Measurements from ENCODE around the gene GGACT.
"Not testable (repeated sequence)": the region's sequence is repeated elsewhere in the genome, so short reads cannot be mapped to it uniquely, and the experiment has no call there.

GGACT gene

GRCh38 chr13:100588331-100589177 is at the start of gene GGACT:
TSS of gene GGACT (minus strand) at chr13:100588789. CDS start at chr13:100532591, 56,198 bp downstream.
- Mint-ChIP-seq H3K4me1 (ENCODE audit: low read depth) (peaks cover 49% of the 10 kb centered on the region), H3K36me3 (ENCODE audit: low read depth) (peaks cover 7% of the 10 kb centered on the region), H3K27me3 (ENCODE audit: low read depth) (no peaks in the 10 kb centered on the region), H3K9me3 (peaks cover 4% of the 10 kb centered on the region), H3K4me3 (peak within 1 kb of the TSS; percentile 83), H3K27ac (peak within 1 kb of the TSS; percentile 88)

GRCh38 chr13:100637796-100638195 is 49.2 kb upstream of the GGACT start:
- H3K36me3 Mint-ChIP-seq (ENCODE audit: low read depth) = peaks cover 24% of the 10 kb centered on the region
- no peaks in the 10 kb centered on the region for H3K9me3 Mint-ChIP-seq
- no peak overlapping the region for H3K27ac Mint-ChIP-seq
- no peaks in the 10 kb centered on the region for H3K4me1 Mint-ChIP-seq (ENCODE audit: low read depth)
- H3K4me3 Mint-ChIP-seq = no peak overlapping the region
- no peaks in the 10 kb centered on the region for H3K27me3 Mint-ChIP-seq (ENCODE audit: low read depth)

GRCh38 chr13:100637380-100637779 is 48.8 kb upstream of the GGACT start:
- Mint-ChIP-seq H3K36me3 (ENCODE audit: low read depth) (peaks cover 24% of the 10 kb centered on the region), H3K4me3 (no peak overlapping the region), H3K4me1 (ENCODE audit: low read depth) (no peaks in the 10 kb centered on the region), H3K27ac (no peak overlapping the region), H3K27me3 (ENCODE audit: low read depth) (no peaks in the 10 kb centered on the region), H3K9me3 (no peaks in the 10 kb centered on the region)

- Mint-ChIP-seq H3K9me3 (no peaks in the 10 kb centered on the region), H3K27ac (no peak overlapping the region)
Measured at GRCh38 chr13:100636441-100636840, 47.9 kb upstream of the GGACT start.

GRCh38 chr13:100636004-100636403 is 47.4 kb upstream of the GGACT start:
- Mint-ChIP-seq H3K4me3 (no peak overlapping the region), H3K4me1 (ENCODE audit: low read depth) (peaks cover 2% of the 10 kb centered on the region), H3K9me3 (no peaks in the 10 kb centered on the region), H3K27ac (no peak overlapping the region), H3K27me3 (ENCODE audit: low read depth) (no peaks in the 10 kb centered on the region), H3K36me3 (ENCODE audit: low read depth) (peaks cover 18% of the 10 kb centered on the region)

More at GRCh38 chr13:100636441-100636840, 47.9 kb upstream of the GGACT start:
- Mint-ChIP-seq H3K4me3 (no peak overlapping the region), H3K27me3 (ENCODE audit: low read depth) (no peaks in the 10 kb centered on the region), H3K4me1 (ENCODE audit: low read depth) (peaks cover 2% of the 10 kb centered on the region), H3K36me3 (ENCODE audit: low read depth) (peaks cover 22% of the 10 kb centered on the region)

- Mint-ChIP-seq H3K4me1 (ENCODE audit: low read depth) (peaks cover 2% of the 10 kb centered on the region), H3K27ac (no peak overlapping the region), H3K4me3 (no peak overlapping the region), H3K27me3 (ENCODE audit: low read depth) (no peaks in the 10 kb centered on the region), H3K36me3 (ENCODE audit: low read depth) (peaks cover 23% of the 10 kb centered on the region), H3K9me3 (no peaks in the 10 kb centered on the region)
Measured at GRCh38 chr13:100634696-100635095, 46.1 kb upstream of the GGACT start.

- Mint-ChIP-seq H3K4me1 (ENCODE audit: low read depth) (peaks cover 4% of the 10 kb centered on the region), H3K9me3 (no peaks in the 10 kb centered on the region), H3K4me3 (no peak overlapping the region), H3K36me3 (ENCODE audit: low read depth) (peaks cover 32% of the 10 kb centered on the region), H3K27ac (no peak overlapping the region), H3K27me3 (ENCODE audit: low read depth) (no peaks in the 10 kb centered on the region)
Measured at GRCh38 chr13:100633461-100633860, 44.9 kb upstream of the GGACT start.

- H3K36me3 Mint-ChIP-seq (ENCODE audit: low read depth) = peaks cover 43% of the 10 kb centered on the region
- no peak overlapping the region for H3K27ac Mint-ChIP-seq
- no peaks in the 10 kb centered on the region for H3K9me3 Mint-ChIP-seq
- H3K4me1 Mint-ChIP-seq (ENCODE audit: low read depth) = peaks cover 4% of the 10 kb centered on the region
- no peak overlapping the region for H3K4me3 Mint-ChIP-seq
- no peaks in the 10 kb centered on the region for H3K27me3 Mint-ChIP-seq (ENCODE audit: low read depth)
Measured at GRCh38 chr13:100630555-100630954, 42.0 kb upstream of the GGACT start.

- H3K27me3 Mint-ChIP-seq (ENCODE audit: low read depth) = no peaks in the 10 kb centered on the region
Measured at GRCh38 chr13:100627120-100627519, 38.5 kb upstream of the GGACT start.

GRCh38 chr13:100625447-100625846 is 36.9 kb upstream of the GGACT start:
- H3K36me3 Mint-ChIP-seq (ENCODE audit: low read depth) = peaks cover 61% of the 10 kb centered on the region
- H3K9me3 Mint-ChIP-seq = no peaks in the 10 kb centered on the region
- H3K27ac Mint-ChIP-seq = no peak overlapping the region
- H3K27me3 Mint-ChIP-seq (ENCODE audit: low read depth) = no peaks in the 10 kb centered on the region
- H3K4me3 Mint-ChIP-seq = no peak overlapping the region
- H3K4me1 Mint-ChIP-seq (ENCODE audit: low read depth) = peaks cover 6% of the 10 kb centered on the region

More at GRCh38 chr13:100627120-100627519, 38.5 kb upstream of the GGACT start:
- H3K36me3 Mint-ChIP-seq (ENCODE audit: low read depth) = peaks cover 54% of the 10 kb centered on the region
- no peak overlapping the region for H3K4me3 Mint-ChIP-seq
- peaks cover 4% of the 10 kb centered on the region for H3K4me1 Mint-ChIP-seq (ENCODE audit: low read depth)
- no peak overlapping the region for H3K27ac Mint-ChIP-seq
- no peaks in the 10 kb centered on the region for H3K9me3 Mint-ChIP-seq

- Mint-ChIP-seq H3K4me3 (no peak overlapping the region), H3K27ac (no peak overlapping the region), H3K9me3 (peaks cover 8% of the 10 kb centered on the region), H3K36me3 (ENCODE audit: low read depth) (peaks cover 39% of the 10 kb centered on the region), H3K27me3 (ENCODE audit: low read depth) (no peaks in the 10 kb centered on the region), H3K4me1 (ENCODE audit: low read depth) (peaks cover 10% of the 10 kb centered on the region)
Measured at GRCh38 chr13:100620792-100621191, 32.2 kb upstream of the GGACT start.

- Mint-ChIP-seq H3K36me3 (ENCODE audit: low read depth) (peaks cover 37% of the 10 kb centered on the region), H3K27me3 (ENCODE audit: low read depth) (no peaks in the 10 kb centered on the region), H3K9me3 (peaks cover 8% of the 10 kb centered on the region), H3K27ac (peak overlapping the region; percentile 13), H3K4me1 (ENCODE audit: low read depth) (peaks cover 10% of the 10 kb centered on the region), H3K4me3 (no peak overlapping the region)
Measured at GRCh38 chr13:100619940-100620339, 31.4 kb upstream of the GGACT start.

- H3K36me3 Mint-ChIP-seq (ENCODE audit: low read depth) = peaks cover 29% of the 10 kb centered on the region
- H3K4me1 Mint-ChIP-seq (ENCODE audit: low read depth) = peaks cover 10% of the 10 kb centered on the region
- H3K27ac Mint-ChIP-seq; H3K4me3 Mint-ChIP-seq; H3K9me3 Mint-ChIP-seq; H3K27me3 Mint-ChIP-seq (ENCODE audit: low read depth): not testable (repeated sequence)
Measured at GRCh38 chr13:100618897-100619296, 30.3 kb upstream of the GGACT start.

- Mint-ChIP-seq H3K9me3 (peaks cover 8% of the 10 kb centered on the region), H3K36me3 (ENCODE audit: low read depth) (peaks cover 20% of the 10 kb centered on the region), H3K27ac (no peak overlapping the region), H3K4me1 (ENCODE audit: low read depth) (peaks cover 27% of the 10 kb centered on the region), H3K4me3 (no peak overlapping the region), H3K27me3 (ENCODE audit: low read depth) (no peaks in the 10 kb centered on the region)
Measured at GRCh38 chr13:100613031-100613430, 24.4 kb upstream of the GGACT start.

- Mint-ChIP-seq H3K4me1 (ENCODE audit: low read depth) (peaks cover 30% of the 10 kb centered on the region), H3K4me3 (no peak overlapping the region), H3K9me3 (peaks cover 2% of the 10 kb centered on the region), H3K27ac (no peak overlapping the region), H3K36me3 (ENCODE audit: low read depth) (peaks cover 31% of the 10 kb centered on the region), H3K27me3 (ENCODE audit: low read depth) (no peaks in the 10 kb centered on the region)
Measured at GRCh38 chr13:100611678-100612492, 23.3 kb upstream of the GGACT start.
